Gastrocnemius medialis (tissue), 4 donors: ENCODE data around the gene UBL7. TPM values are rescaled to one million over a fixed set of nuclear protein-coding genes. Genes with fewer than 3 reads are reported as not detected.

Source experiments
- ATAC-seq, 2 donors: fragments of 150-250 bp; one replicate each; pipeline ENCODE4 v1.9.1; 2016
- DNase-seq, 2 donors: peaks; one replicate each; pipeline ENCODE4 v3.0.0-alpha.2; 2019
- H3K27ac ChIP-seq, 4 donors: fragments of 200-600 bp; sonication (generic); 1 replicate in 1 of 4; 2 replicates in 3 of 4; pipeline ENCODE4 v1.5.1; 2016 to 2018; ENCODE audit warnings: mild to moderate bottlenecking in 2 of 4, moderate library complexity in 1 of 4
- H3K27me3 ChIP-seq, 3 donors: fragments of 200-600 bp; sonication (generic) in 2 of 3; 1 replicate in 1 of 3; 2 replicates in 2 of 3; pipeline versions ENCODE4 v1.5.1 to v1.6.0; 2016 to 2019; ENCODE audit warnings: mild to moderate bottlenecking in 1 of 3, moderate library complexity in 1 of 3
- H3K36me3 ChIP-seq, 2 donors: fragments of 200-600 bp; sonication (generic) in 1 of 2; one replicate each; pipeline ENCODE4 v1.5.1; 2017 to 2018
- H3K4me1 ChIP-seq, 2 donors: fragments of 200-600 bp; sonication (generic) in 1 of 2; one replicate each; pipeline ENCODE4 v1.5.1; 2016 to 2017; ENCODE audit warnings: mild to moderate bottlenecking in 2 of 2
- H3K4me3 ChIP-seq, 4 donors: fragments of 200-600 bp; sonication (generic) in 3 of 4; 1 replicate in 1 of 4; 2 replicates in 3 of 4; pipeline ENCODE4 v1.5.1; 2016 to 2019; ENCODE audit warnings: mild to moderate bottlenecking in 2 of 4
- H3K9me3 ChIP-seq, 3 donors: fragments of 200-600 bp; sonication (generic) in 2 of 3; 1 replicate in 1 of 3; 2 replicates in 2 of 3; pipeline ENCODE4 v1.5.1; 2016 to 2019
- CTCF ChIP-seq, 5 experiments: fragments of 450-650 bp in 3 of 5; fragments of 200-600 bp in 2 of 5; sonication (generic) in 2 of 5; IDR thresholded peaks in 4 of 5; conservative IDR thresholded peaks in 1 of 5; 1 replicate in 4 of 5; 2 replicates in 1 of 5; pipeline ENCODE4 v1.5.1; 2016 to 2019; ENCODE audit warnings: antibody characterized with exemption in 5 of 5, mild to moderate bottlenecking in 3 of 5, moderate library complexity in 3 of 5
- POLR2A ChIP-seq, 2 donors: fragments of 450-650 bp; IDR thresholded peaks; one replicate each; pipeline ENCODE4 v1.6.1; 2017; ENCODE audit warnings: antibody characterized with exemption in 2 of 2, mild to moderate bottlenecking in 2 of 2, moderate library complexity in 2 of 2
- in situ Hi-C, 4 donors: fragments of 200-750 bp; cut with MboI; loops; one replicate each; pipeline versions ENCODE4 v1.15.0 to v1.8.0; 2017; ENCODE audit warnings: low sequenced_read_pairs in 4 of 4
- intact Hi-C: fragments of 100-400 bp; cut with DNase I; formaldehyde crosslinking; loops from one replicate; pipeline ENCODE4 v1.15.1; 2023; ENCODE audit warnings: low total_unique reads
- total RNA-seq, 4 donors: library from RNA; depleted of rRNA; stranded (reverse); fragments of >200 nt; gene quantifications; one replicate each; pipeline versions ENCODE4 v1.1.0 to v1.2.3, GENCODE V29; 2016

Gene UBL7
- 100 to 1,000 TPM in 1 of 4 donors, 10 to 100 TPM in 3; 66.4 to 139 (median 83.2) TPM for total RNA-seq

GRCh38 chr15:74460871-74461846 is at the start of gene UBL7:
Gene UBL7 (minus strand): TSS chr15:74461160. CDS start chr15:74458867, 2,293 bp downstream.
- no peaks in the 10 kb centered on the region for H3K27me3 ChIP-seq
- peak; percentile 97 to 99 for DNase-seq

GRCh38 chr15:74506515-74506840 is 45.5 kb upstream of the UBL7 start:
- no peak overlapping the region for H3K4me3 ChIP-seq
- TF ChIP-seq CTCF (IDR thresholded peaks at IDR 0.05 in 4 of 5, conservative IDR thresholded peaks at IDR 0.05 in 1 of 5) (no peak), POLR2A (IDR thresholded peaks at IDR 0.05) (no peak)
- in situ Hi-C loops, result no loop called here
- H3K36me3 ChIP-seq, result no peaks in the 10 kb centered on the region
- no peaks in the 10 kb centered on the region for H3K4me1 ChIP-seq
- H3K27ac ChIP-seq, result no peak overlapping the region
- H3K9me3 ChIP-seq, result no peaks in the 10 kb centered on the region
- intact Hi-C loops, result no loop called here
- H3K27me3 ChIP-seq, result no peaks in the 10 kb centered on the region
- ATAC-seq, result no peak
- DNase-seq, result no peak

More at GRCh38 chr15:74460871-74461846, at the start of gene UBL7:
- no peaks in the 10 kb centered on the region for H3K9me3 ChIP-seq
- in situ Hi-C loops (loop anchor here in 1 of 4 donors (25.0 kb wide), 2 partner anchors 151 to 474 kb away; partner anchors contain the start of genes CLK3, PML and STOML1), intact Hi-C loops (loop anchor here (1.0 to 10.0 kb wide), 4 partner anchors 10 to 466 kb away; partner anchors contain the start of genes ARID3B, CLK3, PML and STOML1)
- peak; percentile 96 to 97 for ATAC-seq
- H3K4me3 ChIP-seq, result peak within 1 kb of the TSS; percentile 64 to 86 (median 74)
- peak in 1 of 5 experiments; percentile 12 for TF ChIP-seq CTCF (IDR thresholded peaks at IDR 0.05 in 4 of 5, conservative IDR thresholded peaks at IDR 0.05 in 1 of 5)
- TF ChIP-seq POLR2A (IDR thresholded peaks at IDR 0.05), result peak; percentile 91 to 96
- H3K27ac ChIP-seq, result peak within 1 kb of the TSS; percentile 87 to 99 (median 92)
- peaks cover 0 to 9% of the 10 kb centered on the region in 2 donors for H3K36me3 ChIP-seq
- peaks cover 22 to 24% of the 10 kb centered on the region in 2 donors for H3K4me1 ChIP-seq

GRCh38 chr15:74505837-74506514 is 45.0 kb upstream of the UBL7 start:
- Histone ChIP-seq H3K27ac (no peak overlapping the region), H3K27me3 (no peaks in the 10 kb centered on the region), H3K4me3 (no peak overlapping the region), H3K4me1 (no peaks in the 10 kb centered on the region), H3K9me3 (no peaks in the 10 kb centered on the region), H3K36me3 (no peaks in the 10 kb centered on the region)
- ATAC-seq, result no peak
- TF ChIP-seq CTCF (IDR thresholded peaks at IDR 0.05 in 4 of 5, conservative IDR thresholded peaks at IDR 0.05 in 1 of 5), result no peak
- no peak for TF ChIP-seq POLR2A (IDR thresholded peaks at IDR 0.05)
- intact Hi-C loops, result no loop called here
- in situ Hi-C loops, result no loop called here
- no peak for DNase-seq

- in situ Hi-C loops, result no loop called here
- H3K4me1 ChIP-seq, result no peaks in the 10 kb centered on the region
- H3K27me3 ChIP-seq, result no peaks in the 10 kb centered on the region
- no peak for TF ChIP-seq POLR2A (IDR thresholded peaks at IDR 0.05)
- TF ChIP-seq CTCF (IDR thresholded peaks at IDR 0.05 in 4 of 5, conservative IDR thresholded peaks at IDR 0.05 in 1 of 5), result no peak
- intact Hi-C loops, result no loop called here
- ATAC-seq (no peak), DNase-seq (no peak)
- H3K36me3 ChIP-seq, result no peaks in the 10 kb centered on the region
- H3K9me3 ChIP-seq, result no peaks in the 10 kb centered on the region
- no peak overlapping the region for H3K27ac ChIP-seq
- H3K4me3 ChIP-seq, result no peak overlapping the region
Observed at GRCh38 chr15:74504836-74505235, 43.9 kb upstream of the UBL7 start.
